Gastrocnemius medialis (tissue), 4 donors: ENCODE results near the gene PVALB.

ENCODE experiments used
- CTCF ChIP-seq, 5 experiments: fragments of 450-650 bp in 3 of 5; fragments of 200-600 bp in 2 of 5; sonication (generic) in 2 of 5; IDR thresholded peaks in 4 of 5; conservative IDR thresholded peaks in 1 of 5; 1 replicate in 4 of 5; 2 replicates in 1 of 5; pipeline ENCODE4 v1.5.1; 2016 to 2019; ENCODE audit warnings: antibody characterized with exemption in 5 of 5, mild to moderate bottlenecking in 3 of 5, moderate library complexity in 3 of 5
- POLR2A ChIP-seq, 2 donors: fragments of 450-650 bp; IDR thresholded peaks; one replicate each; pipeline ENCODE4 v1.6.1; 2017; ENCODE audit warnings: antibody characterized with exemption in 2 of 2, mild to moderate bottlenecking in 2 of 2, moderate library complexity in 2 of 2

- TF ChIP-seq CTCF (IDR thresholded peaks at IDR 0.05 in 4 of 5, conservative IDR thresholded peaks at IDR 0.05 in 1 of 5) (no peak), POLR2A (IDR thresholded peaks at IDR 0.05) (no peak)
Observed at GRCh38 chr22:36833073-36833472, 16.2 kb upstream of the PVALB start.
